HG03045 (cell line): ENCODE measurements around the gene CCDC146.
"Not testable (repeated sequence)": the region's sequence is repeated elsewhere in the genome, so short reads cannot be mapped to it uniquely, and the experiment has no call there.

ENCODE experiments used
- ATAC-seq: cut with Tn5 transposase; IDR thresholded peaks from one replicate; pipeline ENCODE4 v1.9.1; 2021; ENCODE audit warnings: mild to moderate bottlenecking, moderate library complexity; ENCODE audit not compliant: unreplicated experiment

CCDC146 gene

GRCh38 chr7:77326131-77326530 is 203.7 kb downstream of the CCDC146 start:
- no peak for ATAC-seq

GRCh38 chr7:77327067-77327931 is 204.9 kb downstream of the CCDC146 start:
- no peak for ATAC-seq

- ATAC-seq = no peak
Measured at GRCh38 chr7:77327932-77328628, 205.7 kb downstream of the CCDC146 start.

GRCh38 chr7:77328669-77329068 is 206.3 kb downstream of the CCDC146 start:
- no peak for ATAC-seq

- ATAC-seq = peak; percentile 11
Measured at GRCh38 chr7:77329466-77330168, 207.2 kb downstream of the CCDC146 start.

GRCh38 chr7:77330169-77330882 is 207.9 kb downstream of the CCDC146 start:
- ATAC-seq = peak; percentile 57

GRCh38 chr7:77331938-77332695 is 209.7 kb downstream of the CCDC146 start:
- peak; percentile 64 for ATAC-seq

GRCh38 chr7:77334039-77334438 is 211.6 kb downstream of the CCDC146 start:
- not testable (repeated sequence) for ATAC-seq

- no peak for ATAC-seq
Measured at GRCh38 chr7:77335581-77335980, 213.2 kb downstream of the CCDC146 start.

- no peak for ATAC-seq
Measured at GRCh38 chr7:77337456-77337990, 215.1 kb downstream of the CCDC146 start.

GRCh38 chr7:77338260-77338659 is 215.8 kb downstream of the CCDC146 start:
- ATAC-seq = no peak

GRCh38 chr7:77338883-77339629 is 216.6 kb downstream of the CCDC146 start:
- ATAC-seq = no peak

GRCh38 chr7:77339726-77340125 is 217.3 kb downstream of the CCDC146 start:
- no peak for ATAC-seq
